GM19035 (cell line): Measurements from ENCODE around the gene RAPGEFL1.
"Not testable (repeated sequence)": the region's sequence is repeated elsewhere in the genome, so short reads cannot be mapped to it uniquely, and the experiment has no call there.

Experiments
- ATAC-seq: cut with Tn5 transposase; IDR thresholded peaks from one replicate; pipeline ENCODE4 v1.9.1; 2021; ENCODE audit not compliant: unreplicated experiment

Gene RAPGEFL1

GRCh38 chr17:40173778-40174135 lies 3.5 kb upstream of the RAPGEFL1 start:
- ATAC-seq: no peak

GRCh38 chr17:40174514-40174913 lies 2.8 kb upstream of the RAPGEFL1 start:
- no peak for ATAC-seq

GRCh38 chr17:40175928-40176753 lies 1.1 kb upstream of the RAPGEFL1 start:
- no peak for ATAC-seq

GRCh38 chr17:40176754-40177110 lies 538 bp upstream of the RAPGEFL1 start:
- ATAC-seq: no peak

GRCh38 chr17:40178021-40178601 lies 841 bp downstream of the RAPGEFL1 start:
- no peak for ATAC-seq

GRCh38 chr17:40178660-40179059 lies 1.4 kb downstream of the RAPGEFL1 start:
- no peak for ATAC-seq

- ATAC-seq: no peak
Observed at GRCh38 chr17:40179923-40180659, 2.8 kb downstream of the RAPGEFL1 start.

- ATAC-seq: no peak
Observed at GRCh38 chr17:40180694-40181093, 3.4 kb downstream of the RAPGEFL1 start.

GRCh38 chr17:40181205-40181604 lies 3.9 kb downstream of the RAPGEFL1 start:
- no peak for ATAC-seq

- no peak for ATAC-seq
Observed at GRCh38 chr17:40182606-40183005, 5.3 kb downstream of the RAPGEFL1 start.

- ATAC-seq: no peak
Observed at GRCh38 chr17:40187238-40187637, 10.0 kb downstream of the RAPGEFL1 start.

- ATAC-seq: no peak
Observed at GRCh38 chr17:40188694-40189093, 11.4 kb downstream of the RAPGEFL1 start.

GRCh38 chr17:40190197-40191021 lies 13.1 kb downstream of the RAPGEFL1 start:
- ATAC-seq: no peak

GRCh38 chr17:40191237-40192208 lies 14.3 kb downstream of the RAPGEFL1 start:
- ATAC-seq: no peak

GRCh38 chr17:40192961-40193360 lies 15.7 kb downstream of the RAPGEFL1 start:
- no peak for ATAC-seq

GRCh38 chr17:40194821-40195220 lies 17.6 kb downstream of the RAPGEFL1 start:
- no peak for ATAC-seq

GRCh38 chr17:40197550-40197949 lies 20.3 kb downstream of the RAPGEFL1 start:
- no peak for ATAC-seq

- not testable (repeated sequence) for ATAC-seq
Observed at GRCh38 chr17:40197965-40198456, 20.7 kb downstream of the RAPGEFL1 start.

GRCh38 chr17:40198576-40198975 lies 21.3 kb downstream of the RAPGEFL1 start:
- no peak for ATAC-seq

- ATAC-seq: no peak
Observed at GRCh38 chr17:40203131-40203530, 25.9 kb downstream of the RAPGEFL1 start.
